GM21786 (cell line): ENCODE data around the gene CPNE8.

ENCODE experiments used
- ATAC-seq: cut with Tn5 transposase; IDR thresholded peaks from one replicate; pipeline ENCODE4 v1.9.1; 2021; ENCODE audit not compliant: unreplicated experiment

CPNE8 gene

DNA sequence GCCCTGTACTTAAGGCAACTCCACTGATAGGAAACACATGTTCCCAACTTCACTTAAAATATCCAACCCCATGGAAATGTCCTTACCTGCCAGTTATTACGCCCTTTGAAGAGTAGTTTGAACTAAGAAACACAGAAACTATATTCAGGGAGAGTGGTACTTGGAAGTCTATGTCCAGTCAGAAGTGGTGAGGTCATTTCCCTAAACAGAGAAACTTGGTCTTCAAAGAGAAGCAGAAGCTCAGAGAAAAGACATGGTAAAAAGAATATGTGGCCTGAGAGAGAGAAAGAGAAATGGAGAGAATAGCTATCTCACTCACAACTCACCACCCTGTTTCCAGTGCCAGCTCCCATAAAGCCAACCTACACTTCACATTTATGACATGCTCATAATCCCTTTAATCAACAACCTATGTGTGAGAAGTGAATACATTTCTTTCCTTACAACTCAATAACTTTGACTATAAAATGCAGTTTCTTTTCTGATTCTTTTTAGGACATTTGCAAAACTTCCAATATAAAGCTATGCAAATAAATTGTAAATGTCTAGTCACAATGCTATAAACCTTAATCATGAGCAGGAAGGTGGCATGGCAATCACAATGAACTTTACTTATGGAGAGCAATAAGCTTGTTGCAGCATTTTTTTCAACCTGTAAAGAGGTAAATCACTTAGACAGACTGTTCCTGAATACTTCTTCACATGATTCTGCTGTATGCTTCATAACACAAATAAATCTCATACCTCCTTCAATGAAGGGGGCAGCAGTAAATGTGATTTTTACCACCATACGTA, 67.1 kb downstream of the CPNE8 start:
- no peak for ATAC-seq

DNA sequence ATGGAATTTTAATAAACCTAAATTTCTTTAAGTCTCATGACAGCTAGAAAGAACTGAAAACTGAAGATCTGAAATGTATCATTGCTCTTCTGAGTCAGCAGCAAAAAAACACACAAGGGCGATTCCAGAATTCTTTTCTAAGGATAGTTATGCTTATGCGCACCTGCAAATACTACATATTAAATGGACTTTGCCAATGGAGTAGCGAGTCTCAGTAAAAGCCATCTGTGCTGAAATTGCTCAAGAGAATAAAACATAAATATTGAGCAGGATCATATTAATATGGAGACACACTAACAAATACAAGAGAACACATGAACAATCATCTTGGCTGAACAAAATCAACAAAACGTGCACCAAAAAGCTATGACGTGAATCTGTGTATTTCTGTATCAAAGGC, 73.7 kb downstream of the CPNE8 start:
- ATAC-seq: no peak

DNA sequence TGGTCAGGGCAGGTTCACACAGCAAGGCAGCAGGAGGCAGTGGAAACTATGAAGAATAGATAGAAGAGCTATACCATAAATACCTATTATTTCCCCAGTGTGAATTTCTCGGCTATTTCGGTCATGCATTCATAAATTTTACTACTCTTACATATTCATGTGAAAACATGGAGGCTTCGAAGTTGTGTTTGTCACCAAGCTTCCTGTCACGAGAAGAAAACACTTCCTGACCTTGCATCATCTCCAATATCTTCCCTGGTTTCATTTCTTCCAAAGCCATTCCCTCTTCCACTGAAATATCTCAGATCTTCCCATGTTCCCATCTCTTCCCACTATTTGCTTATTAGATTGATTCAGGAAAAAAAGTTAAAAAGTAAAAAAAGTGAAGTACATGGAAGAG, 80.4 kb downstream of the CPNE8 start:
- ATAC-seq: no peak

- no peak for ATAC-seq
Measured at GRCh38 chr12:38823738-38824137, 81.7 kb downstream of the CPNE8 start.

GRCh38 chr12:38823314-38823713, 82.1 kb downstream of the CPNE8 start:
- ATAC-seq: no peak

GRCh38 chr12:38817942-38818341, 87.4 kb downstream of the CPNE8 start:
- ATAC-seq: no peak

DNA sequence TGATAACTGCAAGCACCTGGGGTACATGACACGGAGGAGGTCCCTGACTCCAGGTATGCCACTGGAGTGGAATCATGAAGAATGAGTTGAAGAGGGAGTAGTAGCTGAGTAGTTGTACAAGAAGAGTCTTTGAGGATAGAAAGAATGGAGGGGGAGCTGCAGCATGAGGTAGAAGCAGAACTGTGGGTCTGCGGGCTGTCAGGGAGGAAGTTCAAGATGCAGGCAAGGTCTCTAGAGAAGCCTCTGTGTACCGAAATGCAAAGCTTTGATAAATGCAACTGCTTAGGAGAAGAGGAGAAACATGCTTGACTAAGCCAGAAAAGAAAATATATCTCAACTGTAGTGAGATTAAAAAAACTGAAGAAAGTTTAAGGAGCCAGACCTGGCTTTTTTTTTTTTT, 91.5 kb downstream of the CPNE8 start:
- no peak for ATAC-seq

GRCh38 chr12:38811814-38812356, 93.5 kb downstream of the CPNE8 start:
- no peak for ATAC-seq

- ATAC-seq: no peak
Measured at GRCh38 chr12:38809832-38810231, 95.6 kb downstream of the CPNE8 start.

DNA sequence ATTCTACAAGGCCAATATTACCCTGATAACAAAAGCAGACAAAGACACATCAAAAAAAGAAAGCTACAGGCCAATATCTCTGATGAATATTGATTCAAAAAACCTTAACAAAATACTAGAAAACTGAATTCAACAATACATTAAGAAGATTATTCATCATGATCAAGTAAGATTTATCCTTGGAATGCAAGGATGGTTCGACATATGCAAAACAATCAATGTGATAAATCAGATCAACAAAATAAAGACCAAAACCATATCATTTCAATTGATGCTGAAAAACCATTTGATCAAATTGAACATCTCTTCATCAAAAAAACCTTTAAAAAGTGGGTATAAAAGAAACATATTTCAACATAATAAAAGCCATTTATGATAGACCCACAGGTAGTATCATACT, 117.3 kb downstream of the CPNE8 start:
- no peak for ATAC-seq

DNA sequence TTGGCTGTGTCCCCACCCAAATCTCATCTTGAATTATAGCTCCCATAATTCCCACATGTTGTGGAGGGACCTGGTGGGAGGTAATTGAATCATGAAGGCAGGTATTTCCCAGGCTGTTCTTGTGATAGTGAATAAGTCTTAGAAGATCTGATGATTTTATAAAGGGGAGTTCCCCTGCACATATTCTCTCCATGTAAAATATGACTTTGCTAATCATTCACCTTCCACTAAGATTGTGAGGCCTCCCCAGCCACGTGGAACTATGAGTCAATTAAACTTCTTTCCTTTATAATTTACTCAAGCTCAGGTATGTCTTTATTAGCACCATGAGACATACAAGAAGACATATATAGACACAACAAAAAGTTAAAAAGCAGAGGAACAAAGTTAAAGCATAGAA, 120.0 kb downstream of the CPNE8 start:
- ATAC-seq: no peak

DNA sequence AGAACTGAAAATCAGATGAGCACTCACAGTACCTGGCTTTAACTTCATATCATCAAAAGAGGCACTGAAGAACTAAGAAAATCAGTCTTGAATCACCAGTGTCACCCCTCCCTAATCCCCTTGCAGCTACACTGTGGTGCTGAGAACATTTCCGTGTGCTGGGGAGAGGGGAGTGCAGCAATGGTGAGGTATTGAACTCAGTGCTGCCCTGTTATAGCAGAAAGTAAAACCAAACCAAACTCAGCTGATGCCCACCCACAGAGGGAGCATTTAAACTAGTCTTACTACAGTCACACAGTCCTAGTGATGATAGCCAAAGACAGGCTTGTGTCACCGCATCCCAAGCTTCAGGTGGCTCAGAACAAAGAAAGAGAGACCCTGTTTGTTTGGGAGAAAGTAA, 122.1 kb downstream of the CPNE8 start:
- no peak for ATAC-seq

DNA sequence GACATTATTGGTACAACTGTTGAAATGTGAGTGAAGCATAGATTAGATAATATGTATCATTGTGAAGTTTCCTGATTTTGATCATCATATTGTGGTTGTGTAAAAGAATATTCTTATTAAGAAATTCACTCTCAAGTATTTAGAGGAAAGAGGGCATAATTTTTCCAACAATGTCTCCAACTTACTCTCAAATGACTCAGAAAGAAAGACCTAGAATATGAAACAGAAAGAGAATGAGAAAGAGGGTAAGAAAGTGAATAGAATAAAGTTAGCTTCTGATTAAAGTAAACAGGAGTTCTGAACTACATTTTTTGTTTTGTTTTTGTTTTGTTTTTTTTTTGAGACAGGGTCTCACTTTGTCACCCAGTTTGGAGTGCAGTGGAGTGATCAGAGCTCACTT, 123.0 kb downstream of the CPNE8 start:
- peak; percentile 62 for ATAC-seq

GRCh38 chr12:38776647-38777046, 128.7 kb downstream of the CPNE8 start:
- ATAC-seq: no peak

- ATAC-seq: peak; percentile 92
Measured at GRCh38 chr12:38775457-38775856, 129.9 kb downstream of the CPNE8 start.

- no peak for ATAC-seq
Measured at GRCh38 chr12:38772437-38772836, 133.0 kb downstream of the CPNE8 start.

DNA sequence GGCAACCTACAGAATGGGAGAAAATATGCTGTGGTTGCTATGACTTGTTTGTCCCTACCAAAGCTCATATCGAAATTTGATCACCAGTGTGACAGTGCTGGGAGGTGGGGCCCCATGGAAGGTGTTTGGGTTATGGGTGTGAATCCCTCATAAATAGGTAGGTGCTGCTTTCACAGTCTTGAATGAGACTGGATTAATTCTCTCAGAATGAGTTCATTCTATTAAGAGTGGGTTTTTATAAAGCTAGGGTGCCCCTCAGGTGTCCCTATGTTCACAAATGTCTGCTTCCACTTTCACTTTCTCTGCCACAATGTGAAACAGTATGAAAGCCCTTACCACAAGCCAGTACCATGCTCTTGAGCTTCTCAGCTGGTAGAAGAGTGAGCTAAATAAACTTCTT, 133.5 kb downstream of the CPNE8 start:
- ATAC-seq: peak; percentile 71

DNA sequence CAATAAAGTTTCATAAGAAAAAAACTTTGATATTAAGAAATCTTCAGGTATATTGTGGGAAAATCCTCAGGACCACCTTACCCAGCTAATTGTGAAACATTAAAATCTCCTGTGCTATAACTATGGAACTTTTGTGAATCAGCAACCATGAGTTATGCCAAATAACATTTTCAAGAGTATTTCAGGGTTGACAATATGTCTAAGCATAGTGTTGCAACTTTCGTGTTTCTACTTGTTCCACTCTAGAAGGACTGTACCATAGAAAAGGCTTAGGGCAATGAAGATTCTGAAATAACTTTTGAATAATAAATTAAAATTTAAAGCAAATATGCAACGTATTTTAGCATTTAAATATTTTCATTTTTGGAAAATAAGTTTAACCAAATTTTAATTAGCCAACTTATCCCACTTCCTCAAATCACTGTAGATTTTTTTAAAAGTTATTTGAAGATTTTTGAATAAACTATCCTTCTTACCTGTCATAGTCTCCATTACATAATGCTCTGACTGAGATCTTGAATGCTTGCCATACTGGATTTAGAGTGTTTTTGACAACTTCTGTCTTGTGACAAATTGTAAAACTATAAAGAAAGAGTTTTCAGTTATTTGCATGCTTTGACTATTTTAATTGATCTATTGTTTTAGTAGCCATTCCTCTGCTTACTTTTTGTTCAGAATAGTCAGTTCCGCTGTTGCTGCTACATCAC, 143.6 kb downstream of the CPNE8 start:
- ATAC-seq: no peak

DNA sequence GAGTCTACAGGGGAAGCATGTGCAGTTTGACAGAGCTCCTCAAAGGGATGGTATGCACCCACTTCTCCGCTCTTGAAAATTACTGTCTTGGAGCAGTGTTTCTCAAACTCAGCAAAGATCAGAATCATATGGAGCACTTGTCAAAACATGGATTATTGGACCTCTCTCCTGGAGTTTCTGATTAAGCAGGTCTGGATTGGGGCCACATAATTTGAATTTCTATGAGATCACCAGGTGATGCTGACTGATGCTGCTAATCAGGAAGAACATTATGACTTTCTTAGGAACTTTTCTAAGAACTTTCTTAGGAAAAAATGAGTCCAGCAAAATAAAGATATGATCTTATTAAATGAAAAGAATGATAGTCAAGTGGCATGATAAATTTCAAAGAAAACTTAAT, 144.3 kb downstream of the CPNE8 start:
- ATAC-seq: no peak

GRCh38 chr12:38759621-38760020, 145.8 kb downstream of the CPNE8 start:
- no peak for ATAC-seq

DNA sequence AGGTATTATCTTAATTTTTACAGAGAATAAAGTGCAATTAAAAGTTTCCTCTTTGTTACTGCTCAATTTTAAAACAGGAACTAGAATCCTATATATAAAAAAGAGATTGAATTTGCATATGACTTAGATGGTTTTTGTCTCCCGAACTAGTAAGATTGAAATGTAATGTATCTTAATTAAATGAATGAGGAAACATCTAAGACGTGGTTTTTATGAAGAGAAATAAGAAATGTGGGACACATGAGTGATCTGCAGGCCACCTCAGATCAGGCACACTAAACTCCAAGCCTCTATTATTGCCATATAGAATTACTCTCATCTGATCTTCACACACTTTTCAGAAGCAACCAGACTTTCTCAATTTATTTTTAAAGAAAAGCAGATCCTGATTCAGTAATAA, 158.6 kb downstream of the CPNE8 start:
- no peak for ATAC-seq

GRCh38 chr12:38745601-38746000, 159.8 kb downstream of the CPNE8 start:
- no peak for ATAC-seq
